ENCODE data around the gene MAP6. TPM values are rescaled to one million over a fixed set of nuclear protein-coding genes. Genes with fewer than 3 reads are reported as not detected.

Gene MAP6
- total RNA-seq, 6 experiments from 2014 or later = 0.26 to 0.86 (median 0.58) TPM

DNA sequence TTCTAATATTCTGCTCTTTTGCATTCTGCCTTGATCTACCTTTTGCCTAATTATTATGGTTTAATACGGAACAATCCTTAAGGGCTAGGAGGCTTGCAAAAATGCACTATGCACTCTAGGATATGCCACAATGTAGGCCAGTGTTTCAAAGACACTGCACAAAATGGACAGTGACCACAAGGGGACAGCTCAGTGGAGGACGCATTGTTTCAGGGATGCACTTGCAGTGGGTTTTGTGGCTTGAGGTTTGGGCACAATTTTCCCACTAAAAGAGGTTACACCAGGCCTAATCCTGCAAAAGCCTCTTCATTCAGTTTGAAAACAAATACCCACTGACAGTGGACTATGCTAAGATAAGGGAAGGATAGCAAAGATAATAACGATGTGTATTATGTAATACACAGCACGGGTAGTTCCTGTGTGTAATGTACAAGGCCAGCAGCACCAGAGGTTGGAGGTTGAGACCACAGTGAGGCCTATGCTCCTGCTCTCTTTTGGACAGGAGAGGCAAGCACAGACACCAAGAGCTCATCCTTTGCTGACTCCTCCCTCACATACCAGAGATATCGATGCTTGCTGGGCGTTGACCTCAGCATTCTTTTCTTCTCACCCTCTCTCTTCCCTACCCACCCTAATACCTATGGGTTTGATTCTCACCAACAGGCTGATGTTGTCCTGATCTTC lies 12.7 kb downstream of the MAP6 start:
- 47% methylated on average over 5 of the region's 6 CpGs for WGBS (ENCODE audit: insufficient coverage, low coverage, low lambda C conversion rate, missing lambda C conversion rate)
- ATAC-seq (no peak), DNase-seq (no peak)

GRCh38 chr11:75655605-75656004 lies 13.2 kb downstream of the MAP6 start:
- intact Hi-C loops (cut with DNase I) = no loop called here
- H3K27me3 ChIP-seq = no peaks in the 10 kb centered on the region
- no peaks in the 10 kb centered on the region for H3K9me3 ChIP-seq
- H3K27ac ChIP-seq = no peak overlapping the region
- no peak overlapping the region for H3K4me3 ChIP-seq
- ATAC-seq (no peak), DNase-seq (no peak)
- H3K36me3 ChIP-seq = no peaks in the 10 kb centered on the region
- no peaks in the 10 kb centered on the region for H3K4me1 ChIP-seq
- TF ChIP-seq POLR2A (IDR thresholded peaks at IDR 0.05) (no peak), CTCF (IDR thresholded peaks at IDR 0.05) (no peak)

More for the DNA sequence above, 12.7 kb downstream of the MAP6 start:
- Histone ChIP-seq H3K36me3 (no peaks in the 10 kb centered on the region), H3K4me3 (no peak overlapping the region), H3K9me3 (no peaks in the 10 kb centered on the region), H3K27ac (no peak overlapping the region), H3K4me1 (no peaks in the 10 kb centered on the region), H3K27me3 (no peaks in the 10 kb centered on the region)
- TF ChIP-seq POLR2A (IDR thresholded peaks at IDR 0.05) = no peak
- no peak for TF ChIP-seq CTCF (IDR thresholded peaks at IDR 0.05)
- intact Hi-C loops (cut with DNase I) = no loop called here

GRCh38 chr11:75654314-75654713 lies 14.5 kb downstream of the MAP6 start:
- DNase-seq = no peak
- Histone ChIP-seq H3K36me3 (no peaks in the 10 kb centered on the region), H3K4me3 (no peak overlapping the region), H3K27me3 (no peaks in the 10 kb centered on the region), H3K27ac (no peak overlapping the region), H3K4me1 (no peaks in the 10 kb centered on the region), H3K9me3 (no peaks in the 10 kb centered on the region)
- intact Hi-C loops (cut with DNase I) = no loop called here
- TF ChIP-seq CTCF (IDR thresholded peaks at IDR 0.05) = no peak
- no peak for TF ChIP-seq POLR2A (IDR thresholded peaks at IDR 0.05)
- no peak for ATAC-seq
- WGBS (ENCODE audit: insufficient coverage, low coverage, low lambda C conversion rate, missing lambda C conversion rate) = 55% methylated on average over 3 of the region's 3 CpGs

- no peaks in the 10 kb centered on the region for H3K9me3 ChIP-seq
- no peak for ATAC-seq
Observed at GRCh38 chr11:75653532-75653931, 15.3 kb downstream of the MAP6 start.

More at GRCh38 chr11:75653532-75653931, 15.3 kb downstream of the MAP6 start:
- Histone ChIP-seq H3K36me3 (no peaks in the 10 kb centered on the region), H3K4me1 (no peaks in the 10 kb centered on the region), H3K27ac (no peak overlapping the region), H3K27me3 (no peaks in the 10 kb centered on the region), H3K4me3 (no peak overlapping the region)
- WGBS (ENCODE audit: insufficient coverage, low coverage, low lambda C conversion rate, missing lambda C conversion rate) = no CpG with 5 or more reads among the region's 1 CpG
- intact Hi-C loops (cut with DNase I) = no loop called here
- TF ChIP-seq CTCF (IDR thresholded peaks at IDR 0.05) = no peak
- TF ChIP-seq POLR2A (IDR thresholded peaks at IDR 0.05) = no peak
- no peak for DNase-seq

Data from right lobe of liver (tissue), 6 donors.